Lower lobe of right lung (tissue), 2 donors: Measurements from ENCODE around the gene SPDYE11. TPM values are rescaled to one million over a fixed set of nuclear protein-coding genes. Genes with fewer than 3 reads are reported as not detected.
"Not testable (repeated sequence)": the region's sequence is repeated elsewhere in the genome, so short reads cannot be mapped to it uniquely, and the experiment has no call there.

ENCODE experiments used
- ATAC-seq, 2 donors: fragments of 200-7000 bp; cut with Tn5 transposase; one replicate each; pipeline ENCODE4 v1.9.1; 2020 to 2022; ENCODE audit warnings: mild to moderate bottlenecking in 2 of 2, moderate library complexity in 2 of 2
- DNase-seq: peaks from one replicate; pipeline ENCODE4 v3.0.0-alpha.2; 2020
- H3K27ac ChIP-seq: fragments of 200-600 bp; one replicate; pipeline ENCODE4 v1.8.0; 2022
- H3K27me3 ChIP-seq: fragments of 200-600 bp; one replicate; pipeline ENCODE4 v1.8.0; 2022; ENCODE audit warnings: low read depth
- H3K36me3 ChIP-seq: fragments of 200-600 bp; one replicate; pipeline ENCODE4 v1.8.0; 2022; ENCODE audit warnings: mild to moderate bottlenecking
- H3K4me1 ChIP-seq: fragments of 200-600 bp; one replicate; pipeline ENCODE4 v1.8.0; 2022
- H3K4me3 ChIP-seq: fragments of 200-600 bp; one replicate; pipeline ENCODE4 v1.8.0; 2022; ENCODE audit warnings: mild to moderate bottlenecking
- H3K9me3 ChIP-seq: fragments of 200-600 bp; one replicate; pipeline ENCODE4 v1.8.0; 2022
- intact Hi-C: fragments of 100-400 bp; cut with DNase I; formaldehyde crosslinking; loops from one replicate; pipeline ENCODE4 v1.11.0; 2022
- long read RNA-seq: library from polyadenylated mRNA; unstranded; transcript quantifications from one replicate; pipeline ENCODE4 v2.0.0, GENCODE V29; 2021
- total RNA-seq: library from RNA; stranded (reverse); fragmentation: NEBNext Ultra II Directional; extraction: Animal tissue kit (Norgen Biotek cat#: 25700); gene quantifications from one replicate; pipeline ENCODE4 v1.2.1, GENCODE V29; 2021
- donor health status: DM: no; HTN: yes; CAD: no; lungs with severe emphysema.

The SPDYE11 gene
- not detected for total RNA-seq
- long read RNA-seq, partial matches to known transcripts: 0 of 3 reads
- long read RNA-seq, other reads (novel, unspliced or antisense): 3 of 3 reads

DNA sequence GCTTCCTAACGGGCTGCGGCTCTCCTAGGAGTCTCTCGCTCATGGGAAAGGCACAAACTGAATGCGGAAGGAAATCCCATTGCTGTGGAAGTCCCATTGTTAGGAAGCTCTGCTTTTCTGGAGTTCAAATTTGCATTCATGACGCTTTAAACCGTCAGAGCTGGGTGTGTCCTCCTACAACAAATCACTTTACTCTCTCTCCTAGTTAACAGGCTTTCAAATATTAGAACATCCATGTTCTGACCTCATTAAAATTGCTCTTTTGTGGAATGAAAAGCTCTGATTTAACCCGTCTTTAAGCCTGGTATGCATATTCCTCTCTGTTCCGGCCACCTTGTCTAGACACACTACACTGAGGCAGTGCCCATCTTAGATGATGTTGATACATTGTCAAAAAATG lies at the start of gene SPDYE11:
Gene SPDYE11, minus strand, starts transcription at position 101 of the 400 bp plus-strand sequence. CDS start 1,800 bp downstream, outside the sequence.
- ATAC-seq, H3K36me3 ChIP-seq, H3K4me3 ChIP-seq, intact Hi-C loops, H3K27me3 ChIP-seq, H3K9me3 ChIP-seq, DNase-seq, H3K4me1 ChIP-seq, H3K27ac ChIP-seq: not testable (repeated sequence)

DNA sequence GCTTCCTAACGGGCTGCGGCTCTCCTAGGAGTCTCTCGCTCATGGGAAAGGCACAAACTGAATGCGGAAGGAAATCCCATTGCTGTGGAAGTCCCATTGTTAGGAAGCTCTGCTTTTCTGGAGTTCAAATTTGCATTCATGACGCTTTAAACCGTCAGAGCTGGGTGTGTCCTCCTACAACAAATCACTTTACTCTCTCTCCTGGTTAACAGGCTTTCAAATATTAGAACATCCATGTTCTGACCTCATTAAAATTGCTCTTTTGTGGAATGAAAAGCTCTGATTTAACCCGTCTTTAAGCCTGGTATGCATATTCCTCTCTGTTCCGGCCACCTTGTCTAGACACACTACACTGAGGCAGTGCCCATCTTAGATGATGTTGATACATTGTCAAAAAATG lies 28.2 kb upstream of the SPDYE11 start, which contains the start of gene SPDYE9:
Gene SPDYE9, minus strand, starts transcription at position 101 of the 400 bp plus-strand sequence. CDS start 1,800 bp downstream, outside the sequence.
- not testable (repeated sequence) for ATAC-seq, DNase-seq

DNA sequence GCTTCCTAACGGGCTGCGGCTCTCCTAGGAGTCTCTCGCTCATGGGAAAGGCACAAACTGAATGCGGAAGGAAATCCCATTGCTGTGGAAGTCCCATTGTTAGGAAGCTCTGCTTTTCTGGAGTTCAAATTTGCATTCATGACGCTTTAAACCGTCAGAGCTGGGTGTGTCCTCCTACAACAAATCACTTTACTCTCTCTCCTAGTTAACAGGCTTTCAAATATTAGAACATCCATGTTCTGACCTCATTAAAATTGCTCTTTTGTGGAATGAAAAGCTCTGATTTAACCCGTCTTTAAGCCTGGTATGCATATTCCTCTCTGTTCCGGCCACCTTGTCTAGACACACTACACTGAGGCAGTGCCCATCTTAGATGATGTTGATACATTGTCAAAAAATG lies 28.0 kb downstream of the SPDYE11 start, which contains the start of gene SPDYE8:
Gene SPDYE8, minus strand, starts transcription at position 101 of the 400 bp plus-strand sequence. CDS start 1,800 bp downstream, outside the sequence.
- intact Hi-C loops, H3K4me1 ChIP-seq: not testable (repeated sequence)

More for the DNA sequence above, 28.2 kb upstream of the SPDYE11 start, which contains the start of gene SPDYE9:
- H3K36me3 ChIP-seq, H3K4me1 ChIP-seq, intact Hi-C loops, H3K9me3 ChIP-seq, H3K27ac ChIP-seq, H3K27me3 ChIP-seq, H3K4me3 ChIP-seq: not testable (repeated sequence)

DNA sequence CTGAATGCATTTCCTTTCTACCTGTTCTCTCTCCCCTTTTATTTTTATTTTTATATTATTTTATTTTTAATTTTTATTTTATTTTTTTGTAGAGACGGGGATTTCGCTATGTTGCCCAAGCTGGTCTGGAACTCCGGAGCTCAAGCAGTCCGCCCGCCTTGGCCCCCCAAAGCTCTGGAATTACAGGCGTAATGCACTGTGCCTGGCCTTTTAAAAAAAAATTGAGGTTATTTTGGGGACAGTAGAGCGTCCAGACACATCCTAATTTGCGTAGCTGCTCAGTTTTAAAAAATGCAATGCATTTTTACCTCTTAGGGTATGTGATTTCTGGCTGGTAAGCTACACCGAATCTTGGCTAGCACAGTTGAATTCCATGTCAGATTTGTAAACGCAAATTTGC lies 51.2 kb downstream of the SPDYE11 start:
- intact Hi-C loops, H3K9me3 ChIP-seq, H3K36me3 ChIP-seq, ATAC-seq, H3K27me3 ChIP-seq: not testable (repeated sequence)
- DNase-seq: peak; percentile 51
- H3K4me3 ChIP-seq: peak overlapping the region; percentile 62
- peak overlapping the region; percentile 88 for H3K27ac ChIP-seq
- peaks cover 10% of the 10 kb centered on the region for H3K4me1 ChIP-seq

More for the DNA sequence above, 28.0 kb downstream of the SPDYE11 start, which contains the start of gene SPDYE8:
- ATAC-seq, H3K36me3 ChIP-seq, H3K9me3 ChIP-seq, H3K27ac ChIP-seq, H3K27me3 ChIP-seq, H3K4me3 ChIP-seq, DNase-seq: not testable (repeated sequence)

DNA sequence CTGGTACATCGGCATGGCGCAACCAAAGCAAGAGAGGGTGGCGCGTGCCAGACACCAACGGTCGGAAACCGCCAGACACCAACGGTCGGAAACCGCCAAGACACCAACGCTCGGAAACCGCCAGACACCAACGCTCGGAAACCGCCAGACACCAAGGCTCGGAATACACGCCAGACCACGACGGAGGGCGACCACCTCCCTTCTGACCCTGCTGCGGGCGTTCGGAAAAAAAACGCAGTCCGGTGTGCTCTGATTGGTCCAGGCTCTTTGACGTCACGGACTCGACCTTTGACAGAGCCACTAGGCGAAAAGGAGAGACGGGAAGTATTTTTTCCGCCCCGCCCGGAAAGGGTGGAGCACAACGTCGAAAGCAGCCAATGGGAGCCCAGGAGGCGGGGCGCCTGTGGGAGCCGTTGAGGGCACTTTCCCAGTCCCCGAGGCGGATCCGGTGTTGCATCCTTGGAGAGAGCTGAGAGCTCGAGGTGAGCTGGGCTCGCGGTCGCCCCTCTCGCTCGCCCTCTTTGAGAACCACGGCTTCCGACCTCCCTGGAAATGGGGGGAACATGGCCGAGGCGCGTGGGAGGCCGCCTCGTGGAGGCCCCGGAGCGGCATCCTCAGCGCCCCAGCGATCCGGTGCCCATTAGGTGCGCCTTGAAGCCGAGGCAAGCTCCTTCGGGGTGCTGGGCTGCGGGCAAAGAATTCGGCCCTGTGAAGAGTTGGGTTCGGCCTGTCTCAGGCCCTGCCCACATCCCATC lies 51.8 kb downstream of the SPDYE11 start:
- H3K36me3 ChIP-seq, intact Hi-C loops, H3K9me3 ChIP-seq, H3K27me3 ChIP-seq: not testable (repeated sequence)
- Histone ChIP-seq H3K4me3 (peak overlapping the region; percentile 62), H3K4me1 (peaks cover 10% of the 10 kb centered on the region), H3K27ac (peak overlapping the region; percentile 88)
- DNase-seq (peak; percentile 90), ATAC-seq (peak; percentile 97)

- H3K9me3 ChIP-seq, H3K36me3 ChIP-seq, H3K27me3 ChIP-seq, intact Hi-C loops: not testable (repeated sequence)
- ATAC-seq (peak; percentile 97 to 99), DNase-seq (peak; percentile 89)
- Histone ChIP-seq H3K27ac (peak overlapping the region; percentile 88), H3K4me1 (peaks cover 10% of the 10 kb centered on the region), H3K4me3 (peak overlapping the region; percentile 62)
Measured at GRCh38 chr7:73005356-73005692, 52.4 kb downstream of the SPDYE11 start.

GRCh38 chr7:72997887-72998468 lies 59.7 kb downstream of the SPDYE11 start:
- H3K27ac ChIP-seq, H3K27me3 ChIP-seq, intact Hi-C loops, H3K4me3 ChIP-seq, H3K36me3 ChIP-seq, H3K4me1 ChIP-seq, ATAC-seq, DNase-seq, H3K9me3 ChIP-seq: not testable (repeated sequence)

Other genes with a start within 250 kb of the SPDYE11 start
- 6.8 TPM for gene TYW1B, start 229.7 kb downstream of the SPDYE11 start, total RNA-seq
- 35.9 TPM for gene POM121, start 132.8 kb downstream of the SPDYE11 start, total RNA-seq
- gene TRIM74, start 88.4 kb downstream of the SPDYE11 start, total RNA-seq: 1.1 TPM
- not detected for gene SPDYE8, start 28.1 kb downstream of the SPDYE11 start, total RNA-seq
- not detected for gene SPDYE9, start 28.1 kb upstream of the SPDYE11 start, total RNA-seq